GM21825 (cell line): ENCODE results near the gene MCCC2.
"Not testable (repeated sequence)": the region's sequence is repeated elsewhere in the genome, so short reads cannot be mapped to it uniquely, and the experiment has no call there.

ENCODE experiments used
- ATAC-seq: cut with Tn5 transposase; IDR thresholded peaks from one replicate; pipeline ENCODE4 v1.9.1; 2021; ENCODE audit warnings: mild to moderate bottlenecking, moderate library complexity; ENCODE audit not compliant: unreplicated experiment

Gene MCCC2

GRCh38 chr5:71596169-71596568 lies 9.0 kb downstream of the MCCC2 start:
- no peak for ATAC-seq

DNA sequence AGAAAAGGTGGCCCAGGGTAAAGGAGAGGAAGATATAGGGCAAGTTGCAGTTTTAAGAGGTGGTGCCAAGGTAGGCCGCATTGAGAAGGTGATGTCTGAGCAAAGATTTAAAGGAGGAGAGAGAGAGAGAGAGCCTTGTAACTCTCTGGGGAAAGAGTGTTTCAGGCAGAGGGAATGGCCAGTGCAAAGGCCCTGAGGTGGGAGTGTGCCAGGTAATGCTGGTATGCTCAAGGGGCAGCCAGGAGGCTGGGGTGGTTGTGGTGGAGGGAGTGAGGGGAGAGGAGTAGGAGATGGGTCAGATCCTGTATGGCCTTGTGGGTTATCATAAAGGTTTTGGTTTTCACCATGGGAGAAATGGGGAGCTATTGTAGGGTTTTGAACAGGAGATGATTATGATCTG lies 9.9 kb downstream of the MCCC2 start:
- no peak for ATAC-seq

DNA sequence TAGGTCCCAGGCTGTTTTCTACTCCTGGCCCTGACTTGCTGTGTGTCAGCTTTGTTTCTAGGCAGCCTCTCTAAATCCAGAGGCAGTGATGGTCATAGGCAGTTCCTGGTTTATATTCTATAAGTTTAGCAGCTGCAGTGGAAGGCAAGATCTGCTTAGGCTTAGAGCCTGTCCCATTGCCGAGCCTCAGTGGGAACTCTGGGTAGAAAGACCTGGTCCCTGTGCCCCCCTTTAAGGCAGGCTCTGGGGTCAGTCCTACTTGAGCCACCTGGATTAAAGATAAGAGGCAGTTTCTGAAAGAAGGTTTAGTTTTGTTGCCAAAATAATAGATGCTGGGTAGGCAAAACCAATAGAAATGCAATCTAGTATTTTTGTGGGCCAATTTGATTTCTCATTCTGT lies 13.6 kb downstream of the MCCC2 start:
- ATAC-seq = no peak

- peak; percentile 93 for ATAC-seq
Measured at GRCh38 chr5:71601222-71602026, 14.3 kb downstream of the MCCC2 start.

GRCh38 chr5:71609916-71610315 lies 22.8 kb downstream of the MCCC2 start:
- not testable (repeated sequence) for ATAC-seq

DNA sequence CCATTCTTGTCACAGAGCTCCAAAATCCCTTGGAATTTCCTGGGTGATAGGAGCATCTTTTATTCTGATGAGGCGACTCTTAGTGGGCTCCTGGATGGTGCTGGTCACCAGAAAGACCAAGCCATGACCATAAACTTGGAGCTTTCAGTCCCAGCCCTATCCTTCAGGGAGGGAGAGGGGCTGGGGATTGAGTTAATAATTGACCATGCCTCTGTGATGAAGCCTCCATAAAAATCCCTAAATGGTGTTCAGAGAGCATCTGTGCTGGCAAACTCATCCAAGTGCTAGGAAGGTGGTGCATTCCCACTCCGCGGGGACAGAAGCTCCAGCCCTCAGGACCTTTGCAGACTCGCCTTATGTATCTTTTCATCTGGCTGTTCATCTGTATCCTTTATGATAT lies 28.7 kb downstream of the MCCC2 start:
- ATAC-seq = no peak

DNA sequence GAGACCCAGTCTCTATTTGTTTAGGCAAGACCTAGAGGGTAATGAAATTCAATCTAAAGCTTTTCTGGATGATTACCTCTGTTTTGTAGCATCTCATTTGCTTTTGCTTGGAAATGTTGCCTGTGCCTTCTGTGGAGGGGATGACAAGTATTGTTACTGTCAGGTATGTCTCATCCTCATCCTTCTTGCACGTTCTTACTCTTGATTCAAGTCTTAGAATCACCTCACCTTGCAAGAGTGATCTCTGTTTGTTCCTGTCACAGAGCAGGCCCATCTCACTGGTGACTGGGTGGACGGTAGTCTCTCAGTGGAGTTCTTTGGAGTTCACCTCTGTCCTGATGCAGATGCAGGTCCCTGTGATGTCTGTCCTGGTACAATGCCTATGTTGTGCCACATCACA lies 33.5 kb downstream of the MCCC2 start:
- no peak for ATAC-seq

DNA sequence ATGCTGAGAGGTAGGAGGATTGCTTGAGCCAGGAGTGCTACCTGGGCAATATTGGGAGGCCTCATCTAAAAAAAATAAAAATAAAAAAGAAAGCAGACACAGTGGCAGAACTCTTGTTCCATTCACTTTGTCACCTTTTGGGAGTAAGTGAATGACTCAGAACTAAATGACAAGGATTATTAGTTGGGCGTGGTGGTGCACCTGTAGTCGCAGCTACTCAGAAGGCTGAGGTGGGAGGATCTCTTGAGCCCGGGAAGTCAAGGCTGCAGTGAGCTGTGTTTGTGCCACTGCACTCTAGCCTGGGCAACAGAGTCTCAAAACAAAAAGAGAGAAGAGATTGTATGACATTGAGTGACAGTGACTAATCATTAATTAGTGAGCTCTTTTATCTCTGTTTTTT lies 34.1 kb downstream of the MCCC2 start:
- ATAC-seq = no peak

GRCh38 chr5:71621741-71622140 lies 34.6 kb downstream of the MCCC2 start:
- no peak for ATAC-seq

DNA sequence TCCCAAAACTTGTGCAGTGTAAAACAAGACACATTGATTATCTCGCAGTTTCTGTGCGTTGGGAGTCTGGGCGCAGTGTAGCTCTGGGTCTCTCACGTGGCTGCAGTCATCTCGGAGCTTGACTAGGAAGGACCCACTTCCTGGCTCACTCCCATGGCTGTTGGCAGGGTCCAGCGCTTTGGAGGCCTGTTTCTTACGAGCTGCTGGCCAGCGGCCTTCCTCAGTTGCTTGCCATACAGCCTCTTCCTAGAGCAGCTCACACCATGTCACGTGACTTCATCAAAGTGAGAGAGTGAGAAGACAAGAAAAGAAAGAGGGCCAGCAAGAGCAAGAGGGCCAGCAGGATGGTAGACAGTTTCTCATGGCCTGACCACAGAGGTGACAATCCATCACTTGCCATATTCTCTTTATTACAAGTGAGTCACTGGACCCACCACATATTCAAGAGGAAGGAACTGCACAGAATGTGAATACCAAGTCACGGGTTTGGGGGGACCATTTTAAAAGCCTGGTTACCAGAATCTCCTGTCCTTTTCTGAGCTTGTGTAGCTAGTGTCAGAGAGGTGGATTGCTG lies 36.2 kb downstream of the MCCC2 start:
- ATAC-seq = no peak

GRCh38 chr5:71629950-71630349 lies 42.8 kb downstream of the MCCC2 start:
- ATAC-seq = no peak

DNA sequence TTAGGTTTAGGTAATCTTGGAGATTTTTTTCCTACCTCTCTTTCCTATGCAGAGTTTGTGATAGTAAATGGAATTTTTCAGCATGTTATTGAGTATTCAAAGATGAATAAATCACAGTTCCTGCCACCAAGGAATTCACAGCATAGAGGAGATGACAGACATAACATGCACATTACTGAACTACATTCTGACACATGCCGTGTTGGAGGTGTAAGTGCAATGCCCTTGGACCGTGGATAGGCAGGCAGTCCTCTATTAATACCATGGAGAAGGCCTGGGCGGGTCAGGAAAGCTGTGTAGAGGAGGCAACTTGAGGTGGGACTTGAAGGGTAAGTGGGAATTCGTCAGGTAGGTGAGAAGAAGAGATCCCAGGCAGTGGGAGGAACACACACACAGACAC lies 43.9 kb downstream of the MCCC2 start:
- ATAC-seq = no peak

GRCh38 chr5:71632168-71632567 lies 45.0 kb downstream of the MCCC2 start:
- ATAC-seq = no peak

DNA sequence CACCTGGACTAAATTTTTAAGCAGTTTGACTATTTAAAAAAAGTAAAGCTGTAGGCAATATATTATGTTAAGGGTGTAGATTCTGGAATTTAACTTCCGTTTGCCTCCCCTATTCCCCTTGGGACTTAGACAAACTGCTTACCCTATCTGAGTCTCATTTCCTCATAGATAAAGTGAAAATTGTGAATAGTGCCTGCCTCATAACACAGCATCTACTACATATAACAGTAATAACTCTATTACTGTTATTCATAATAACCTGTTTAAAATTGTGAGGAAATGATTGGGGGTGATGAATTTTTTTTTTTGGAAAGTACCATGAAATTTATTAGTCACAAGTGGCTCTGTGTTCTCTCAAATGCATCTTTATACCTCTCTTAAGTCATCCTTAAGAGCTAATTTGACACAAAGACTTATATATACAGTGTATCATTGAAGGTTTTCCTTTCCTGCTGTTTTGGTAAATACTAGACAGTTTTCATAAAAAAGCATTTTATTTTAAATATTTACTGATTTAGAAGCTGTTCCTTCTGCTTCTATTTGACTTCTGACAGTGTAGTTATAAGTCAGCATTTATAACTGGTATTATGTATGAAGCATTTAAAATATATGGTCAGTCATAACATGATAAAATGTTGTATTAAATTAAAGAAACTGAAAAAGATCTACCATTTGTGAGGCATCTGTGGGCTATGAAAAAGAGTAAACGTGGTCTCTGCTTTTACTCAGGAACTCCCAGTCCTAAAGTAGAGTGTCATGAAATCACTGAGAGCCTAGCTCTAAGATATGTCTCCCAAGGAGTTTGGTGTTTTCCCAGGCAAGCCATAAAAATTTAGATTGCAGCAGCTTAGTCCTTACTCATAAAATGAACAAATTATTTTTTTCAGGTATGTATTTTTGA lies 46.4 kb downstream of the MCCC2 start:
- ATAC-seq = no peak

GRCh38 chr5:71637133-71637532 lies 50.0 kb downstream of the MCCC2 start:
- no peak for ATAC-seq

GRCh38 chr5:71640408-71640807 lies 53.3 kb downstream of the MCCC2 start:
- no peak for ATAC-seq

GRCh38 chr5:71645030-71645429 lies 57.9 kb downstream of the MCCC2 start:
- no peak for ATAC-seq

DNA sequence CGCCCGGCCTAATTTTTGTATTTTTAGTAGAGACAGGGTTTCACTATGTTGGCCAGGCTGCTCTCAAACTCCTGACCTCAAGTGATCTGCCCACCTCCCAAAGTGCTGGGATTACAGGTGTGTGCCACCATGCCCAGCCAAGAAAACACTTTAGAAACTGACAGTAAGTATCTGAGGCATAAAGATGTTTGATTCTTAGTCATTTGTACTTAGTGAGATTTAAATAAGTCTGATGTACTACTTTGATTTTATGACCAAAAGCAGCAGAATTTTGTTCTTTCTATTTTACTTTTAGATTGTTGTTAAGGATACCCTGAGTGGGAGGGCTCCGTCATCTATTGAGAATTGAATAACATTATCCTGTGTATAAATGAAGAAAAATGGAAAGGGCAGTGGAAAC lies 63.8 kb downstream of the MCCC2 start:
- not testable (repeated sequence) for ATAC-seq

DNA sequence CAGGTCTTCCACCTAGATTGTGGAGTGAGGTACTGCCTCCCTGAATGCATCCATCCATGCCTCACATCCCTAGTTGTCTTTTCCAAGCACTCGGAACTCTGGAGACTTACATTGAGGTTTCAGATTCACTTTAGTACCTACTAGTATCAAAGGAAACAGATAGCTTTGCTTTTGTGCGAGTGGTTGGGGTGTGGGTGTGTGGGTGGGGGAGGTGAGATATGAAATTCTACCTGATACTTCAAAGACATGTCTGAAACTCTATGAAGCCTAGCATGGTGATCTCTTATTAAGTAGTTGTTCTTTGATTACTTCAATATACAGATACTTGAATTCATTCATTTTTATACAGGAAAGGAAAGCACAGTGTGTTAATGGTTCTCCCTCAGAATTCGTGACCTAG lies 64.4 kb downstream of the MCCC2 start:
- no peak for ATAC-seq

GRCh38 chr5:71652349-71652748 lies 65.2 kb downstream of the MCCC2 start:
- no peak for ATAC-seq

- ATAC-seq = no peak
Measured at GRCh38 chr5:71652803-71653543, 65.8 kb downstream of the MCCC2 start.
